ENCODE results near the gene MUC4.

DNA sequence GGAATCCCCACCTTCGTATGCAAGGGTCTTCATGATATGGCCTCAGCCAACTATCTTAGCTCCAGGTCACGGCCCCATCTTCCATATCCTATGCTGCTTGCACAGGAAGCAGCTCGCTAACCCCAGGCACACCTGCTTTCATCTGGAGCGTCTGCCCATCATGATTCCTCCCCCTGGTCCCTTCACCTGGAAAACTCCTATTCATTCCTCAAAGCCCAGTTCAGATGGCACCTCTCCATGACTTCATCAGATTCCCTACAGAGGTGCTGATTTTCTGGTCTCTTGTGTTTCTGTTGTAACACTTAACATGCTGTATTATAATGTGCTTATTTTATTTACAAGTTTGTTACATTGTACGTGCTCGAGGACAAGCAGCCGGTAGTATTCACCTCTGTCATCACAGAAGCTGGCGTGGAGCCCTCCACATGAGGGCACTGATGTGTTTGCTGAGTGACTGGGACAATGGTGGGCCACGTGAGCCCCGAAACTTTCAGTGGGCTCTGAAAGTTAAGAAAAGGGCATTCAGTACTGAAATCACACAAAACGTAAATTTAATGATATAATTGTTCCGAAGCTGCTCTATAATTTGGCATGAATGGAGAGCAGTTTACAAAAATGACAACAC lies 74.8 kb downstream of the MUC4 start:
- TF ChIP-seq, protein P1, sequence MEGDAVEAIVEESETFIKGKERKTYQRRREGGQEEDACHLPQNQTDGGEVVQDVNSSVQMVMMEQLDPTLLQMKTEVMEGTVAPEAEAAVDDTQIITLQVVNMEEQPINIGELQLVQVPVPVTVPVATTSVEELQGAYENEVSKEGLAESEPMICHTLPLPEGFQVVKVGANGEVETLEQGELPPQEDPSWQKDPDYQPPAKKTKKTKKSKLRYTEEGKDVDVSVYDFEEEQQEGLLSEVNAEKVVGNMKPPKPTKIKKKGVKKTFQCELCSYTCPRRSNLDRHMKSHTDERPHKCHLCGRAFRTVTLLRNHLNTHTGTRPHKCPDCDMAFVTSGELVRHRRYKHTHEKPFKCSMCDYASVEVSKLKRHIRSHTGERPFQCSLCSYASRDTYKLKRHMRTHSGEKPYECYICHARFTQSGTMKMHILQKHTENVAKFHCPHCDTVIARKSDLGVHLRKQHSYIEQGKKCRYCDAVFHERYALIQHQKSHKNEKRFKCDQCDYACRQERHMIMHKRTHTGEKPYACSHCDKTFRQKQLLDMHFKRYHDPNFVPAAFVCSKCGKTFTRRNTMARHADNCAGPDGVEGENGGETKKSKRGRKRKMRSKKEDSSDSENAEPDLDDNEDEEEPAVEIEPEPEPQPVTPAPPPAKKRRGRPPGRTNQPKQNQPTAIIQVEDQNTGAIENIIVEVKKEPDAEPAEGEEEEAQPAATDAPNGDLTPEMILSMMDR (IDR thresholded peaks at IDR 0.05; ENCODE audit: low read depth, low read length, poor library complexity, severe bottlenecking), result no peak
- no peak for TF ChIP-seq EZH2phosphoT487 (IDR thresholded peaks at IDR 0.05; ENCODE audit: borderline replicate concordance, low read length)
